Stimulated activated CD4-positive, alpha-beta T cell treated with anti-CD3 and anti-CD28 coated beads, TNF-alpha, amount 100 ng/mL, for 48 hours (primary cell): ENCODE measurements around the gene OSBPL7.

Experiments used
- DNase-seq, 3 donors: peaks; one replicate each; pipeline ENCODE4 v3.0.0-alpha.2; 2020; ENCODE audit warnings: low read depth in 3 of 3

OSBPL7 gene

DNA sequence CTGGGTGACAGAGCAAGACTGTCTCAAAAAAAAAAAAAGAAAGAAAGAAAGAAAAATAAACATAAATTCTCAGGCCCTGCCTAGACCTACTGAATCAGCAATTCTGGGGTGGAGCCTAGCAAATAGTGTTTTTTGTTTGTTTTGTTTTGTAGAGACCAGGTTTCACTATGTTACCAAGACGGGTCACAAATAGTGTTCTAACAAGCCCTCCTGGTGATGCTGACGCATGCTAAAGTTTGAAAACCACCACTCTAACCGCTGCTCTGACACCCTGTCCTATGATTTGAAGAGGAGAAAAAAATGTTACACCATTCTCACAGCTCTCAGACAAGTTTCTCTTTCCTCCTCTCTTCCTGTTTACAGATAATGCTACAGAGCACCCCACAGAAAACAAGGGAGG, 8.3 kb upstream of the OSBPL7 start:
- no peak for DNase-seq

DNA sequence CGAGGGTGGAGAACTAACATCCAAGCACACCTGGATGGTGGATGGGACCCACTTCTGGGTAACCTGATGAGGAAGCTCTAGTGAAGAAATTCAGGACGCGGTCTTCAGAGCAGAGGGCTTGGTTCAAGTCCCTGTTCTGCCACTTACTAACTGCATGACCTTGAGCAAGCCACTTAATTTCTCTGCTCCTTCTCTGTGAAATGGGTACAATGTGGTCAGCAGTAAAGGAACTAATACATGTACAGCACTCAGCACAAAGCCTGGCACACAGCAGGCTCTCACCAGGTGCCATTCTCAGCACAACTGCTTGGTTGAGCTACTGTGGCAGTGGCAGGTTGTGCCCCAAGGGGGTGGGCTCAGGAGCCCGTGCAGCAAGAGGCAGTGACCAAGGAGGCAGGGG, 1.9 kb upstream of the OSBPL7 start:
- DNase-seq, result no peak

DNA sequence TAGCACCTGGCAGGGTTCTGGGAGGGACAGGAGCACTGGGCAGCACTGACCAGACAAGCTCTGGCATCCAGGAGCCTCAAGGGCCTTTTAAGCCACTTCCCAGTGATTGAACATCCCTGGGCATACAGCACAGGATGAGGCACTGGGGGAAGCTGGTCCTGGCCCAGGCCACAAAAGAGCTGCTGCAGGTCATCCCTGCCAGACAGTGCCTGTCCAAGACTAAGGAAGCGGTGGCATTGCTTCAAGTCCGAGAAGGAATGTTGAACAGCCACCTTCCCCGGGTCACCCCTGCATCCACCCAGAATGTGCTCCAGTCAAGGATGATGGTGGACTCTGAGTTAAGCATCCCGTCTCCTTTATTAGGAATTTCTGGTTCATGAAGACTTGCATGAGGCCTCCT, 1.2 kb upstream of the OSBPL7 start:
- no peak for DNase-seq

DNA sequence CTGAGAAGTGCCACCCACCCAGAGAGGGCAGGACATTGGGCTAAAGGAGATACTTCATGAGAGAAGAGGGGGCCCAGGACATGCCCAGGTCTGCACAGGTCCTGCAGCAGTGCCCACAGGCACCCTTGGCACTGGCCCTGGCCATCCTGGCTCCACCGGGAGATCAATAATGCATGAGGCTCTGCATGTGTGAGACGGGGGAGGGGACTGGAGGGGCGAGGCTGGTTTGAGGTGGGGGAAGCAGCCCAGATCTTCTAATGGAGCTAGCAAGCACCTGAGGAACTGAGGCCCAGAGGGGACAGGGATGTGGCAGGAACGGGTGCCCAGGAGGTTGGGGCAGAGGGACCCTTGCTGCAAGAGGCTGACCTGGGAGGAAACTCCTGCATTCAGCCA, 567 bp downstream of the OSBPL7 start:
- DNase-seq, result no peak

DNA sequence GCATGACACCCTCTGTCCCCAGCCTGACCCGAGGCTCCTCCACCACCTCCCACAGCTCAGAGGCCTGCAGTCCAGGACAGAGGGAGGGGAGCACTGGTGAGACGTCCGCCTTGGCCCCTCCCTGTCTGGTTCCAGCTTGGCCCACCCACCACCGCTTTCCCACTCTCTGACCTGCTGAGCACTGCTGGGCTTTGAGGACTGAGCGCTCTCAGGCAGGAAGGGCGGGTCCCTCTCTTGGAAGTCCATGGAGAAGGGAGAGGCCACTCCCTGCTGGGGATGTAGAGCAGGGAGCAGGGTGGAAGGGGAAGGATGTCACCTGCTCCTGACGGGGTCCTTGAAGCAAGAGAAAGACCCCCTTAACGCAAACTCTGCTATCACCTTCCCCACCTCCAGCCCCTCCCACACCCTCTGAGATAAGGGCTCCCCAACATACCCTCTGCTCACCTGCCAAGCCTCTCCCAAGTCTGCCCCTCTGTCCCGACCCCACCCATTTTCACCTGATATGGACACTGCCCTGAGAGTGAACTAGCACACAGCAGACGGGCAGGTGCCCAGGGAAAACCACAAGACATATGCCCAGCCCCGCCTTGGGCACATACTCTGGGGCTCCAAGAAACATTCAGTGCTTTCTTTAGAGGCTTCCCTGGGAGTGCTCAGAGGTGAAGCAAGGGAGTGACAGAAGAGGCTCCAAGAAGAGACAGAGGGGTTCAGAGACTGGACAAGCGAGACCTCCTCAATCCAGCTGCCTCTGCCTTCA, 1.4 kb downstream of the OSBPL7 start:
- DNase-seq, result no peak

DNA sequence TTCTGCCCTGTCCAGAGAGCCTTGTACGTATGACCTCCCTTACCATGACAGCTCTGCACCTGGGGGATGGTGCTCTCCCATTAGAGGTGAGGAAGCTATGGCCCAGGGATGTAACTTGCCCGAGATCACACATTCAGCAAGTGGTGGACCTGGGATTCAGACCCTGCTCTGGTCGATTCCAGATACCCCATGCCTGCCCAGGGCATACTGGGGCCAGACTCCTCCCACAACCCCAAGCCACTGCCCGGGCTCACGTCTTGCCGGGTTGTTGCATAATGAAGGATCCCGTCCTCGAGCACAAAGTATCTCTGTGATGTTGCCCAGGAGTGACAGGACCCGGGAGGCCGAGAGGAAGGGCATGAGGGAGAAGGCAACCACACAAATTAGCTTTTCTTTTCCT, 2.1 kb downstream of the OSBPL7 start:
- DNase-seq, result no peak

DNA sequence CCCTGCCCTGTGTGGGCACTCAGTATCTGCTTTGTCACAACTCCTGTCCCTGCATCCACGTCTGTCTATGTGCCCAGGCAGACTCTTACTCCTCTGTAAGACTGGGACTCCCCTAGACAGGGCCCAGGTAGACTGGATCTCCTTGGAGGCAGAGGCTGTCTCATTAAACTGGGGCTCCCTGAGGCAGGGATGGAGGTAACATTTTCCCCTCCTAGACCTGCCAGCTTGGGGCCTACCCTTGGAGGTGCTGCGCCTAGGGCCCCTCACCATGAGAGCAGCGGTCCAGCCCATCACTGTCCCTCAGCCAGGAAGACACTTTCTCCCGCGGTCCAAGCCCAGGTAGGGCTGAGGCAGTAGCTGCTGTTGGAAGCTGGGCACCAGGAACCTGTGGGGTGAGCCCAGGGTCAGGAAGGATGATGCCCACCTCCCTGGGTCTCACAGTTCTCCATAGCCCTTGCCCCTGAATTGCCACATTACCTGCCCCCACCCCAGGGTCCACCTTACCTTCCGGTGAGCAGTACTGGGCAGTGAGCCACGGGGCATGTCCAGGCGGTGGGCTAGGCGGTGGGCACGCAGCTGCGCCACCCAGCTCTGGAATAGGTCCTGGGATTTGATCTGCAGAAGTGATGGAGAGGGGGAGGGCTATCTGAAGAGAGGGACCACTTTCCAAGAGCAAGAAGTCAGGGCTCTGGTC, 3.4 kb downstream of the OSBPL7 start:
- no peak for DNase-seq

DNA sequence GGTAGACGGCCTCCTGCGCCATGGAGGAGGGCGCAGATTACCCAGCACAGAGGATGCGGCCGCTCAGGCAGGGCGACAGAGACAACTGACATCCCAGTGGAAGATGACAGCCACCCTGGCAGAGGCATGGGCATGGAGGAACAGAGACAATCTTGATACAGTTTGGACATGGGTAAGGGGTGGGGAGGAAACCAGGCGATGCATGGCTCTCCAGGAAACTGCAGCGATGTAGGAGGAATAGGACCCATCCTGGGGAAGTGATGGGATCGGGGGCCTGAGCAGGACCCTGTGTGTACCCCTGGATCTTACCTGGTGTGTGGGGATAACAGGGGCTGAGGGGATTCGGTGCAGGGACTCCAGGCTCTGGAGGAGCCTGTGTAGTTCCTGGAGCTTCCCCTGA, 4.6 kb downstream of the OSBPL7 start:
- DNase-seq, result no peak

DNA sequence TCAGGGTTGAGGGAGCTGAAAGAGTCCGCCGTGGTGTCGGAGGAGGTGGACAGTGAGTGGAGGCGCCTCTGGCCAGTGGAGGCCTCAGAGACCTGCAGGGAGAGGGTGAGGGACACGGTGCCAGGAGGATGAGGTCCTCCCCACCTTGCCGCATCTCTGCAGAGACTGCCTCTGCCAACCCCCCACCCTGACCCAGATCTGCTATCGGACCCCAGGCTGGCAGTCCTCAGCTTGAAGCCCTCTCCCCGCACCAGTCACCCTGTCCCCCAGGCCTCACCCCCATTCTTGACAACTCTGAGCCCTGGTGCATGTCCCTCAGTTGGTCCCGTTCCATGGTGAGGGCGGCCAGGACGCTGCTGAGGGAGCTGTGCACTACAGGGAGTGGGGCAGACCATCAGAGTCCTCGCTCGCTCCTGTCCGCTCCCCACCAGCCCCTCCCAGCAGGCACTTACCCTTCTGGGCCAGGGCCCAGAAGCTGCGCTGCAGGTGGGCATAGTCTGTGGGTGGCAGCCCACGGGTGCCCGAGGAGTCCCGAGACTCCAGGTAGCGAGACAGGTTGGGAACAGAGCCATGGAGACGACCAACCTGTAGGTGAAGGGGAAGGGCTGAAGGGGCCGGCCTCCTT, 5.4 kb downstream of the OSBPL7 start:
- no peak for DNase-seq

DNA sequence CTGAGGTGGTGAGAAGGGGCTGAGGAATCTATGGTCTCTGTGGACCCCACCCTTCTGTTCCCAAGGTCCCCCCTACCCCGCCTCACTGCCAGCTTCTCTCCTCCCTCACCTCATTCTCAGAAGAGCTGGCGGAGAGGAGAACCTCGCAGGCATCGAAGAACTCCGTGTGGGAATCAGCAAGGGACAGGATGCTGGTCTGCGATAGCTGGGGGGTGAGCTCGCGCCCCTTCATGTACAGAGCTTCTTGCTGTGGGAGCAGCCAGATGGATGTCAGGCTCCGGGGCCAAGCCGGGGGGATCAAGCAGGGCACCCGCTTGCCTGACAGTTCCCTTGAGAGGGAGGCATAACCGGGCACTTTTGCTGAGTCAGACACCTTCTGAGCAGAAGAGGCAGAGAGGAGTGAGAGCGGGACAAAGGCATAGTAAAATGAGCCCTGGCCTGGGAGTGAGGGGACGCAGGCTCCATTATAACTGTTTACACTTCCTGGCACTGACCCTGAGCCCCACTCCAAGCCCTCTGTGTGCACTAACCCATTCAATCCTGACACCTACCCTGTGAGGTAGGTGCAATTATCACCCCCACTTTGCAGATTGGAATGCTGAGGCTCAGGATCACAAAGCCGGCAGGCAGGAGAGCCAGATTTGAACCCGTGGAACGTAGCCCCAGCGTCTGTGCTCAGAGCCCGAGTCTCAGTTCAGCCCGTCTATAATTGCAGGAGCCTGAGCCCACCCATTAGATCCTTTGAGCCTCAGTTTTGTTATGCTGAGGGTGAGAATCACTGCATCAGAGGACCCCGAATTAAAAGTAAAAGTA, 6.3 kb downstream of the OSBPL7 start:
- no peak for DNase-seq

DNA sequence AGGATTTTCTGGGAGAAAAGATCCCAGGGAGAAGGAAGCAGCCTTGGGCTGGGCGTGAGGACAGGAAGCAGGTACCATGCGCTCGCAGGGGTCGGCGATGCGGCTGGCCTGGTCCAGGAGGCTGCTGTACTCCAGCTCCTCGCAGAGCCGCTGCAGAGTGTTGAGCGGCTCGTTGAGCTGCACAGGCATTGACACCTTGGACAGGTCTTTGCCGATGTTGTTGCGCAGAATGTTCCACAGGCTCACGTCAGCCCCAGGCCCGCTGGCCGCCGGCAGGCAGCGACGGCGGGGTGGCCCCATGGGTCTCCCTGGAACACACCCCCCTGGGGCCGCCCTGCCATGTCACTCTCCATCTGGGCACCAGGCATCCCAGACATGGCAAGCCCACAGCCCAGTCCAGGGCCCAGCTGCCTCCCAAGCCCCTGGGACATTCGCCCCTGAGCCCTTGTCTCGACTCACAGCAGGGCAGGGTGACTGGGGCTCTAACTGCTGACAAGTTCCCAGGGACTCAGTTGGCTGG, 8.0 kb downstream of the OSBPL7 start:
- no peak for DNase-seq

DNA sequence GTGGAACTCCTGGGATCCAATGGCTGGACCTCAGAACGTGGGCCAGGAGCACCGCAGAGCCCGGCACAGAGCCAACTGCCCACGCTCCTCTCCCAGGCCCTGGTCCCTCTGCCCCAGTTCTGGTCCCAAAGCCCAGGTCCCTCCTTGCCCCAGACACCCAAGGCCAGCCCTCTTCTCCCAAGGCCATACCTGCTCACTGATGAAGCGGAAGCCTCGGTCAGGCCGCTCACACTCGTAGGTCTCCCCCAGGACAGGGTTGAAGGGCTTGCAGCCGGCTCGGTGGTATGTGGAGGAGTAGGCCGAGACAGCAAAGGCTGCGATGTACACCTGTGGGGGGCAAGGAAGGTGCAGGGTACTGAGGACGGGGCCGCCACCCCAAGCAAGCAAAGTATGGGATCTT, 8.5 kb downstream of the OSBPL7 start:
- DNase-seq, result no peak

DNA sequence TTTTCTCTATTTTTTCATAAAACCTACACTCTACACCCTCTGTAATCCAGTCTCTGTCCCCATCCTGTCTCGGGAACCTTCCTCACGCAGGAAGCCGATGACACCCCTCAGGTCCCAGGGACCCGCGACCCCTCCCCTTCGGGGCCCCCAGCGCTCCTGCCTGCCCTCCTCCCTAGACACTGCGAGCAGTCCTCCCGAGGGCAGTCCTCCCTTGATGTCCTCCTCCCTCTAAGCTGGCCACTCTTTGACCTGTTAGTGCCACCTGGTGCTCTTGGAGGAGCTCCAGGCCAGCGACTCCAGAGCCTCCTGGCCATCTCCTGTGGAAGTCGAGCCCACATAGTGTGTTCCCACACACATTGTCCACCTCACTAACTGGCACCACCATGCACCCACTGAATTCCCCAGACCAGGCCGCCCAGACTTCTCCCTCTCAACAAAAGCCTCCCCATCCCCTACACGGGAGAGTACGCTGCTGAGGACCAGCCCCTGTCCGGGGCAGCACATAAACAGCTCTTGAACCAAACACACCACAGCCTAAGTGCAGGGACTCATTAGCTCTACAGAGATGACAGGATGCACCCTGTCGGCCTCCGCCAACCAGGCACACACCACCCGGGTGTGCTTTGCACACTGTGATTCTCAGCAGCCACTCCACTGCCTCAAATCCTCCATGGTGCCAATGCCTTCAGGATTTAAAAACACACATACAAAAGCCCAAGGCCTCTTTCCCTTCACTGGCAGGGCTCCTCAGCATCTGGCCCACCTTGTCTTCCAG, 9.3 kb downstream of the OSBPL7 start:
- DNase-seq, result no peak

DNA sequence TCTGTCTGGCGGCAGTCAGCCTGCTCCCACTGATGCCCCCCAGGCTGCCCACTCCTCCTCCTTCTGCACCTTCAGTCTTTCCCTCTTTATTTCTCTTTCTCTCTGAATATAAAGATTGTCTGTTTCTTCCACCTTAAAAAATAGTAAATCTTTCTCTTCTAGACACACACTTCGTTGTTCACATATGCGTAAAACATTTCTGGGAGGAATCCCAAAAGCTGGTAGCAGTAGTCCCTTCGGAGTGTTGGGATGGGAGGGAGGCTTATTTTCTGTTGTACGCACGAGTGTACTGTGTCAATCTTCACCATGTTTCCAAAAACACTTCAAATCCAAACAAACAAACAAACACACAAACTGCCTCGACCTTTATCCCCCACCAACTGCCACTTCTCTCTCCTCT, 9.9 kb downstream of the OSBPL7 start:
- no peak for DNase-seq

DNA sequence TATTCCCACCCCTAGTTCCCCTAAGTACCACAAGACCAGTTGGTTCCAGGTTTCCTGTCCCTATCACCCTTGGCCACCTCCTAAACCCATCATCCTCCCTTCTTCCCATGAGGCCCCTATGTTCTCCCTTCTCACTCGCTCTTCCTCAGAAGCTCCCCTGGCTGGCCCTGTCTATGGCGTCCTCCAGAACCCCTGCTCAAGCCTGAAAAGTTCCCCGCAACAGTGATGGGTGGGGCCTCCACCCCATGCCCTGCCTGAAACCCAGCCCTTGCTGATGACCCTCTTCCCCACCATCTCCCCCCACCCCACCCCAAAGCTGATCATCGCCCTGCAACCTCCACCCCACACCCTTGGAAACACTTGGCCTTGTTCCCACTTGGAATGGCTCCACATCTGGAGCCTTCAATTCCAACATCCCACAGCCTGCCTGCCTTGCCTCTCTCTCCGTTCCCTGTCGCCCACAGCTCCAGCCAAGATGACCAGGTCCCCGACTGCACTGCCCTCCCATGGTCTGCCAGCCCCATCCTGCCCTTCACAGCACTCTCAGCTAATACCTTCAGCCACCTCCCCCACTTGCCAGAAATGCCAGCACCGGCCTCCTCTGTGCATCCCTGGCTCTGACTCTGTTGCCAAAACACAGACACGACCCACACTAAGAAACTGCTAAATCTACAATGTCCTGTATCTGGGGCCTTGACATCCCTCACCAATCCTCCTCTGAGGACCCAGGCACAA, 10.5 kb downstream of the OSBPL7 start:
- DNase-seq, result no peak

DNA sequence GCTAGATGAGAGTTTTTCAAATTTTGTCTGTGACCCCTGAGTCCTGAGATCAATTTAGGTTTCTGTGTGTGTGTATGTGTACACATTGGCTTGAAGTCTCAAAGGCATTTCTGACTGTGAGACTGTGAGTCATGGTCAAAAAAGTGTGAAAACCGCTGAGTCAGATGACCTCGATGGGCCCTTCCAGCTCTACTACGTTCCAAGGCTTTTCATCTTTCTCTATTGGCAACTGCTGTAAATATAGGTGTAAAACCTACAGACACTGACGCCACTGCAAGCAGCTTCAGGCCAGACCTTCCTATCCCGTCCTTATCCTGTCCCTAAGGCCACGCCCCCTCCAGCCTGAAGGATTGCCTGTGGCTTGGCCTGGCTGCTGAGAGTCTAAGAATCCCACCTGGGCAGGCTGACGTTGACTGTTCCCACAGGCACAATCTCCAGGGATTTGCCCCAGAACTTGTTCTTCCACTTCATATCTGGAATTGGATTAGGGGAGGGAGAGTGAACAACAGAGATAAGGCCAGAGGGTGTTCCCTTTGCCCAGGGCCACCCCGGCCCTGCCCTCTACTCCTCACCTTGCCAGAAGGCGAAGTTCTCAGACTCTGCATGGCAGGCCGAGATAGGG, 11.3 kb downstream of the OSBPL7 start:
- peak in 1 of 3 donors; percentile 15 for DNase-seq

DNA sequence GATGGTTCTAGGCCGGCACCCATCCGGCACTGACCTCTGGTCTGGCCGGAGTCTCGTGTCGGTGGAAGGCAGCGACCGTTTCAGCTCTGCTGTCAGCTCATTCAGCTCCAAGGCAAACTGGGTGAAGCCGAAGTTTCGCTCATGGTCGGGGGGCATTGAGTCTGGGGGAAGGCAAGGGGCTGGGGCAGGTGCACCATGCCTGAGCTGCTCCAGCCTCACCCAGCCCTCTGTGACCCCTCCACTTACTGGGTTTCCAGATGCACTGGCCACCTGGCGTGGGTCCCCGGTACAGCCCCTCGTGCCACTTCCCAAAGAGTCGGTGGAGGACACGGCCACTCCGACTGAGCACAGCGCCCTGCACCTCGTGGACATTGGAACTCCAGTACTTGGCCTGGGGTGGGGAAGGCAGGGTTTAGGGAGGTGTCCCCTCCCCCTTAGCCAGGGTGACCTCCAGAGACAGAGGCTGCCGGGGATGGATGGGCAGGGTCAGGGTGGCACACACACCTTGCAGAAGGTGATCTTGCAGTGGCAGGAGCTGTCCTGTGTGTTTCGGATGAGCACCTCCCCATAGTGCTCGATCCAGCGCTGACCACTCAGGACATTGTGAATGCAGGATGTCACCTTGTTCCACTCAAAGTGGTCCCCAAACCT, 12.6 kb downstream of the OSBPL7 start:
- no peak for DNase-seq

DNA sequence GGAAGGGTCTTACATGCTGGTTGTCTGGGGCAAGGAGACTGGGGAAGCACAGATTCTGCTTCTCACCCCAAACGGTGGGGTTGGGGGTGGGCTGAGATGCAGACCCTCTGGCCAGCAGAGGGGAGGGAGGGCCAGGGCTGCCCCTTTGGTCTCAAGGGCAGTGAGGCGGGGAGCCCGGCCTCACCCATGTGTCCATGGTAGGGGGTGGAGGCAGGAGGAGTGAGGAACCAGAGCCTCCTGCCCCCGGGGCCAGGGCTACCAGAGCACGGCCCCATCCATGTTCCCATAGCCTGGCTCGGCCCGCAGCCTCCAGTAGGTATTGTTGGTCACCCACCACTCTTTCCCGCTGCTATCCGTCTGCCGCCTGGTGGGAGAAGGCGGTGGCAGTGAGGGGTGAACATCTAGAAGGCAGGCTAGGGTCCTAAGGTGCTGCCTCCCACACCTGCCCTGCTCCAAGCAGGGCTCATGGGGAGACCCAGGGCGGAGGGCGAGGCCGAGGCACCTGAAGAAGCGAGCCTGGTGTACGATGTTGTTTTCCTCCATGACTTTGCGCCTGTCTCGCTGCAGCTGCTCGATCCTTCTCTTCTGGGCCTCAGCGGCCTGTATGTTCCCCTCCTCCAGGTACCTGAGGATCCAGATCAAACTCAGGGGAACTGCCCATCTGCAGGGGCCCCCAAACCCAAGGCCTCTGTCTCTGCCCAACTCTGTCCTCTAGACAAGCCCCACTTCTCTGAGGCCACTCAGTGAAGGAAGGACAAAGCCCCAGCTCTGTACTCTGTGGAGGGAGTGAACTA, 13.4 kb downstream of the OSBPL7 start:
- no peak for DNase-seq

DNA sequence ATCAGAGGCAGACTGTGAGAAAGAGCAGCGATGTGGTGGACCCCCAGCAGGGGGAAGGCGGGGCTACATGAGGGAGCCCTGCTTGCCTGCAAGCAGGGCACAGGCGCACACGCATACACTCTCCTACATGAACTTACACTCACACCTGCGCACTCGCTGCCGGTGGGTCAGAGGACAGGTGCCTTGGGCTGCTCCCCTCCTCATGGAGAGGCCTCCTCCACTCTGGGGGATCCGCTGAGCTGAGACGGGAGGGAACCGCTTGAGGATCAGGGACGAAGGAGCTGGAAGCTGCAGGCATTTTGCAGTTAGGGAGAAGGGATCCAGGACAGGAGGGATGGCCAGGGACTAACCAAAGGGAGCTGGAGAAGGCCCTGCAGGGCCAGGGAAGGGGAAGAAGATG, 14.2 kb downstream of the OSBPL7 start:
- DNase-seq, result no peak
